HL-60 (cell line): ENCODE data around the gene HTD2.

Source experiments
- DNase-seq, 2 experiments: peaks; one replicate each; pipeline ENCODE4 v3.0.0-alpha.2; 2010 to 2020; ENCODE audit warnings: low read depth in 1 of 2, low spot score in 1 of 2
- H3K27ac ChIP-seq: fragments of 250-450 bp; sonication (Bioruptor Pico); replicated peaks from 2 replicates; pipeline ENCODE4 v1.5.1; 2020; ENCODE audit warnings: mild to moderate bottlenecking, moderate library complexity
- H3K27me3 ChIP-seq: fragments of 250-450 bp; sonication (Bioruptor Pico); 2 replicates; pipeline ENCODE4 v1.5.1; 2021; ENCODE audit warnings: mild to moderate bottlenecking, moderate library complexity; ENCODE audit not compliant: insufficient read depth, poor library complexity, severe bottlenecking
- H3K4me3 ChIP-seq: replicated peaks from 2 replicates; pipeline ENCODE4 v1.5.1; 2011; ENCODE audit warnings: mild to moderate bottlenecking, control low read depth, low read length; ENCODE audit not compliant: insufficient read depth
- GABPA ChIP-seq: IDR thresholded peaks from 2 replicates; pipeline ENCODE4 v1.6.1; 2012; ENCODE audit warnings: low read depth
- POLR2AphosphoS5 ChIP-seq: IDR thresholded peaks from 2 replicates; pipeline ENCODE4 v1.6.1; 2012; ENCODE audit warnings: low read depth
- REST ChIP-seq: IDR thresholded peaks from 2 replicates; pipeline ENCODE4 v1.6.1; 2012; ENCODE audit warnings: low read depth; ENCODE audit not compliant: insufficient replicate concordance
- SPI1 ChIP-seq: IDR thresholded peaks from 2 replicates; pipeline ENCODE4 v1.6.1; 2012; ENCODE audit warnings: low read depth, mild to moderate bottlenecking, borderline replicate concordance
- TF ChIP-seq, protein P1 (sequence below): IDR thresholded peaks from one replicate; pipeline ENCODE4 v1.5.1; 2011; ENCODE audit warnings: low read length, control low read depth, inconsistent platforms; ENCODE audit not compliant: insufficient read depth

Gene HTD2

GRCh38 chr3:58291671-58292338 lies 14.5 kb upstream of the HTD2 start:
- Histone ChIP-seq H3K27ac (no peak overlapping the region), H3K27me3 (no peaks in the 10 kb centered on the region), H3K4me3 (no peak overlapping the region)
- TF ChIP-seq POLR2AphosphoS5 (no peak), REST (no peak), SPI1 (no peak), GABPA (no peak)
- TF ChIP-seq, protein P1, sequence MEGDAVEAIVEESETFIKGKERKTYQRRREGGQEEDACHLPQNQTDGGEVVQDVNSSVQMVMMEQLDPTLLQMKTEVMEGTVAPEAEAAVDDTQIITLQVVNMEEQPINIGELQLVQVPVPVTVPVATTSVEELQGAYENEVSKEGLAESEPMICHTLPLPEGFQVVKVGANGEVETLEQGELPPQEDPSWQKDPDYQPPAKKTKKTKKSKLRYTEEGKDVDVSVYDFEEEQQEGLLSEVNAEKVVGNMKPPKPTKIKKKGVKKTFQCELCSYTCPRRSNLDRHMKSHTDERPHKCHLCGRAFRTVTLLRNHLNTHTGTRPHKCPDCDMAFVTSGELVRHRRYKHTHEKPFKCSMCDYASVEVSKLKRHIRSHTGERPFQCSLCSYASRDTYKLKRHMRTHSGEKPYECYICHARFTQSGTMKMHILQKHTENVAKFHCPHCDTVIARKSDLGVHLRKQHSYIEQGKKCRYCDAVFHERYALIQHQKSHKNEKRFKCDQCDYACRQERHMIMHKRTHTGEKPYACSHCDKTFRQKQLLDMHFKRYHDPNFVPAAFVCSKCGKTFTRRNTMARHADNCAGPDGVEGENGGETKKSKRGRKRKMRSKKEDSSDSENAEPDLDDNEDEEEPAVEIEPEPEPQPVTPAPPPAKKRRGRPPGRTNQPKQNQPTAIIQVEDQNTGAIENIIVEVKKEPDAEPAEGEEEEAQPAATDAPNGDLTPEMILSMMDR = no peak
- no peak for DNase-seq

GRCh38 chr3:58292866-58293265 lies 13.5 kb upstream of the HTD2 start:
- no peak for TF ChIP-seq GABPA
- no peak for TF ChIP-seq SPI1
- TF ChIP-seq, protein P1 = no peak
- no peak for TF ChIP-seq POLR2AphosphoS5
- no peak for TF ChIP-seq REST
- H3K4me3 ChIP-seq = no peak overlapping the region
- no peak for DNase-seq

DNA sequence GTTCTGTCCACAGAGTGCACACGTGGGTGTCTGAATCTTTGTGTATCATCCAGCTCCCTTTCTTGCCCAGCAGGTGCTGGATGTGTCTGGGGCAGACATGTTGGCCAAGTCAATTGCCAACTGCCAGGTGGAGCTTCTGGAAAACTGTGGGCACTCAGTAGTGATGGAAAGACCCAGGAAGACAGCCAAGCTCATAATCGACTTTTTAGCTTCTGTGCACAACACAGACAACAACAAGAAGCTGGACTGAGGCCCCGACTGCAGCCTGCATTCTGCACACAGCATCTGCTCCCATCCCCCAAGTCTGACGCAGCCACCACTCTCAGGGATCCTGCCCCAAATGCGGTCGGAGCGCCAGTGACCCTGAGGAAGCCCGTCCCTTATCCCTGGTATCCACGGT lies 12.8 kb upstream of the HTD2 start:
- H3K27me3 ChIP-seq = peaks cover 2% of the 10 kb centered on the region
- H3K27ac ChIP-seq = no peak overlapping the region
- TF ChIP-seq REST = no peak
- TF ChIP-seq SPI1 = no peak
- TF ChIP-seq, protein P1 = no peak
- TF ChIP-seq GABPA = no peak
- TF ChIP-seq POLR2AphosphoS5 = no peak
- no peak overlapping the region for H3K4me3 ChIP-seq
- no peak for DNase-seq

More at GRCh38 chr3:58292866-58293265, 13.5 kb upstream of the HTD2 start:
- Histone ChIP-seq H3K27me3 (no peaks in the 10 kb centered on the region), H3K27ac (no peak overlapping the region)
